ENCODE data around the gene NUBP1.
A peak's percentile ranks its signal among the peaks of the same experiment; 100 is the strongest.
"Not testable (repeated sequence)": the region's sequence is repeated elsewhere in the genome, so short reads cannot be mapped to it uniquely, and the experiment has no call there.

NUBP1 gene

DNA sequence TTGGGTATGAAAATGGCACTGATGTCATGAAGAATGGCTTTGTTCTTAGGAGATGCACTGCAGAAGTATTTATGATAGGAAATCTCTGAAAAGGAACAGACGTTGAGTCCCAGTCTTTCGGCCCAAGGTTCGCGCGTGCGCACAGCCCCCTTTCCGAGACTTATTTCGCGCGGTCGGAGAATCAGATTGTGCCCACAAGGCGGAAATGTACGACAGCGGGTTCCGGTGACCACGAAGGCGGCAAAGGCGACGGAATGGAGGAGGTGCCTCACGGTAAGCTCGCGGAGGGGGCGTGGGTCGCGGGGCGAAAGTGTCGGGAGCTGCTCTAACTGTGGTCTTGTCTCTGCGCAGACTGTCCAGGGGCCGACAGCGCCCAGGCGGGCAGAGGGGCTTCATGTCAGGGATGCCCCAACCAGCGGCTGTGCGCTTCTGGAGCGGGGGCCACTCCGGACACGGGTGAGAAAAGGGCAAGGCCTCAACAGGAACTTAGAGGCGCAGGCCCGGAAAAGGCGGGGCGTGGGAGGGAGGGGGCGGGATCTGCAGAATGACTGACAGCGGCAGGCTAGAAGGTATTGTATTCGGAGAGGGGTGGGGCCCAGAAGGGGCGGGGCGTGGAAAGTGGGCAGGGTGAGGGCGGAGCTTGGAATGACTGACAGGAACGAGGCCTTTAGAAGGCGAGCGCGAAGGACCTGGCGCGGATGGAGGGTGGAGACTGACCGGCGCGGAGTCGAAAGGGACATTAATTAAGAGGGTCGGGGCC lies at the start of gene NUBP1:
Gene NUBP1 (plus strand): TSS at position 233 of the 760 bp plus-strand sequence. CDS start 22 bp downstream, at position 255.
- peak; percentile 100 for DNase-seq

GRCh38 chr16:10693889-10694288 lies 49.8 kb upstream of the NUBP1 start:
- no peak for DNase-seq

DNA sequence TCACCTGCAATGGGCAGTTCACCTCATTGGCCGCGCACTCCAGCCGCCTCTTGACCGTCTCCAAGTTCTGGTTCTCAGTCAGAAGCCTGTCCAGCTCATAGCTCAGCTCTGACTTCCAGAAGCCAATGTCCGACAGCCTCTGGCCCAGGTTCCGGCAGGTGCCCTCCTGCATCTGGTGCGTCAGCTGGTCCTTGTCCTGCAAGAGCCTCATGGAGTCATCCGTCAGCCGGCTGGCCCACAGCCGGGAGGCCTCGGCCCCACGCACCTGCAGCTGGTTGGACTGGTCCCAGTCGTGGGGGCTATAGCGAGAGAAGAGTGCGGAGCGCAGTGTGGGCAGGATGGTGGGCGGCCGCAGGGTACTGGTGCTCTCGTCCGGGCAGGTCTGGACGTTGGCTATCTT lies 49.3 kb upstream of the NUBP1 start:
- DNase-seq, result no peak

DNA sequence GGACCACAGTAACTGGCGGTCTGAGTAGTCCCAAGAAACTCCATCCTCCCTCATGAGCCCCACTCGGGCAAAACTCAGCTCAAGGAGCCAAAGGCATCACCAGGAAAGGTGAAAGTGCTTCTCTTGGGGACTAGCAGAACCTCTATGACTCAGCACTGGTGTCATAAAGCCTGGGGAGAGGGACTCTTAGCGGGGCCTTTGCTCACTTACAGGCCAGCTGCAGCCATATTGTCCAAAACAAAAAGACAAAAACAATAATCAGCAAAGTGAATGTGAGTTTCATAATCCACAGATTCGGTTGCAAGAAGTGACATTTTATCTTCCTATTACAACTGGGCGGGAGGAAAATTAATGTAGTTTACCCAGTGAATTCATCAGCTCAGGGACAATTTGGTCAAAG lies 48.8 kb upstream of the NUBP1 start, which contains the start of gene TEKT5:
Gene TEKT5 (minus strand): TSS at position 101 of the 400 bp plus-strand sequence. CDS start 57 bp downstream, at position 44.
- no peak for DNase-seq

- no peak for DNase-seq
These were observed 43.9 kb upstream of the NUBP1 start for GRCh38 chr16:10699756-10700155.

DNA sequence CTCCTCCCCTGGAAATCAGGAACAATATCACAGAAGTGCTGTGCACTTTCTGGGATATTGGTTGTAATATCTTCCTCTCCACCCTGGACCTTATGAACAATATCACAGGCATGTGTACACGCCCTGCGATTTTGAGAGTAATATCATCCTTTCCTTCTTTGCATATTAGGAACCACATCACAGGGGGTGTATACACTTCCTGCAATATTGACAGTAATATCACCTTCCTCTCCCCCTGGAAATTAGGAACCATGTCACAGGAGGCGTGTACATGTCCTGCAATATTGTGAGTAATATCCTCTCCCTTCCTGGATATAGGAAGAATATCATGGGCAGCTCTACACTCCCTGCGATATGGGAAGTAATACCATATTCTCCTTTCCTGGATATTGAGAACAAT lies 34.7 kb upstream of the NUBP1 start:
- no peak for DNase-seq

DNA sequence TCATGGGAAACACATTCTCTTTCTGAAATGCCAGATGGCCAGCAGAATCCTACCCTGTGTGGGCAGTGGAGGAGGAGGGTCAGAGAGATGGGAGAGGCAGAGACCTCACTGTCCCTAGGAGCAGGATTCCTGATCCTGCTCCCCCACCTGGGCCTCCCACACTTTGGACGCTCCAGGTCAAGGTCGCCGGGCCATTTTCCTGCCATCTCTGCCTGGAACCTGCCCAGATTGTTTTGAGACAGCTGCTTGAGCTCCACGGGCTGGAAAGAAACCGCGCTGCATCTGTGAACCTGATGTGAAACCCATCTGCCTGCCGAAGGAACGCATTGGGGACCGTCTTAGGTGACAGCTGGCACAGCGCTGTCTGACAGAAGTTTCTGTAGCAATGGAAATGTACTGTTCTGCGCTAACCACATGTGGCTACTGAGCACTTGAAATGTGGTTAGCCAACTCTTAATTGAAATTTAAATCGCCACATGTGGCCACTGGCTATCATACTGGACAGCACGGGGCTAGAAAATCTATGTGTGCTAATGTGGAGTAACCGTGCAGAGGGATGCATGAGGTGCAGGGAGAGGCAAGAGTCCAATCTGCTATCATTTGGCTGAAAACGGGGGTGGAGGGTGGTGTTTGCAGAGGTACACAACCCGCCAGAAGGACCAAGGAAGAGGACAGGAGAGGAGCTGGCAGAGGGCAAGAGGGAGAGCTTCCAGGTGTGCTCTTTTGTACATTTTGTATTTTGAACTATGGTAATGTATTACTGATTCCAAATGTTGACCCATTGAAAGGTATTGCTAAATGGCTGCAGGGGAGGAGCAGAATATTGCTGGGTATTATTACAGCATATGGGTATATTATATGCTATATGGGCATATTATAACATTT lies 15.4 kb upstream of the NUBP1 start:
- no peak for DNase-seq

- no peak for DNase-seq
These were observed 14.3 kb upstream of the NUBP1 start for GRCh38 chr16:10729104-10730048.

GRCh38 chr16:10731790-10732189 lies 11.9 kb upstream of the NUBP1 start:
- DNase-seq, result no peak

GRCh38 chr16:10737068-10737625 lies 6.5 kb upstream of the NUBP1 start:
- DNase-seq, result peak; percentile 75

- DNase-seq, result peak; percentile 72
These were observed 5.2 kb upstream of the NUBP1 start for GRCh38 chr16:10738231-10739077.

- DNase-seq, result no peak
These were observed 3.4 kb upstream of the NUBP1 start for GRCh38 chr16:10740000-10740844.

- DNase-seq, result no peak
These were observed 2.8 kb upstream of the NUBP1 start for GRCh38 chr16:10740845-10741208.

- DNase-seq, result not testable (repeated sequence)
These were observed 2.4 kb upstream of the NUBP1 start for GRCh38 chr16:10741249-10741648.

DNA sequence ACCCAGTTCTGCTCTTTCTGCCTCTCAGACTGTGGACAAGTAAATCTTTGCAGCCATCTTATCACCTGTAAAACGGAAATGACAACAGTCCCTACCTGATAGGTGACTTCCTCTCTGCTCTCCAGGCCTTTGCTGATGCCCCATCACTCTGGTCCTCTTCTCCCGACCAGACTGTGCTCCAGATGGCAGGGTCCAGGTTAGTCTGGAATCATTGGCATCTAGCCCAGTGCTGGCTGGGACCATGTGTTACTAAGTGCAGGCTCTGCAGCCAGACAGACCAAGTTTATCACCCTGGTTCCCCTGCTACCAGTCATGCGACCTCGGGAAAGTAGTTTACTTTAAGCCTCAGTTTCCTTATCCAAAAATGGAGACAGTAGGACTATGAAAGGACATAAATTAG lies 1.8 kb upstream of the NUBP1 start:
- DNase-seq, result no peak

DNA sequence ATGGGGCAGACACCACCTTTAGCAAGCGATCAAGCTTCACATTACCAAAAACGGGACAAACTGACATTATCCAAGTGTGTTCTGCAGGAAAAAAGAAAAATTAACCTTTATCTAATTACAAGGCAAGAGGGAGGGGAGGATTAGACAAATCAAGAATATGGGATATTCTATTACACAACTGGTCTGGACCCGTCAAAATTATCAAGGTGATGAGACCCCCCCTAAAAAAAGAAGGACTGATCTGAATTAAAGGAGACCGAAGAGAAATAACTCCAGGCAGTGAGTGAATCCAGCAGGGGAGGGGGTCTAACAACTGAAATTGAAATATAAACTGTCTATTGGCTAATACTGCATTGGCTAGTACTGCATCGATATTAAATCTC lies 424 bp upstream of the NUBP1 start:
- DNase-seq, result no peak

- DNase-seq, result no peak
These were observed 858 bp downstream of the NUBP1 start for GRCh38 chr16:10744370-10745030.

DNA sequence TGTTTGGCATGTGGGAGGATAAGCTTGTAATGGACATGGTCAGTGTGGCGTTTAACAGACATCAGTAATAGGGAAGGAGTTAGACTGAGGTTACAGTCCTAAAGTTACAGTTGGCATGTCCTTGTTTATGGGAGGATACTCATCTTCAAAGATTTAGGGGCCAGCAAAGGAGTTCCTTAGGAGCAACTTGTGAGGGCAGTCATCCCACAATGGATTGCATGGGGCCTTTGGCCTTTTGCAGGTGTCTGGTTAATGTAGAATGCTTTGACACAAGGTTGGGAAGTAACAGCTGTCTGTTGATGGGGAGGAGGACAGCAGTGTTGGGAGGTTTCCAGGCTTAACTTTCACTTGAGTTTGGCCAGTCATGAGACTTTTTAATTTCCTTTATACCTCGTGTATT lies 2.2 kb downstream of the NUBP1 start:
- no peak for DNase-seq

- no peak for DNase-seq
These were observed 7.2 kb downstream of the NUBP1 start for GRCh38 chr16:10750793-10751192.

DNA sequence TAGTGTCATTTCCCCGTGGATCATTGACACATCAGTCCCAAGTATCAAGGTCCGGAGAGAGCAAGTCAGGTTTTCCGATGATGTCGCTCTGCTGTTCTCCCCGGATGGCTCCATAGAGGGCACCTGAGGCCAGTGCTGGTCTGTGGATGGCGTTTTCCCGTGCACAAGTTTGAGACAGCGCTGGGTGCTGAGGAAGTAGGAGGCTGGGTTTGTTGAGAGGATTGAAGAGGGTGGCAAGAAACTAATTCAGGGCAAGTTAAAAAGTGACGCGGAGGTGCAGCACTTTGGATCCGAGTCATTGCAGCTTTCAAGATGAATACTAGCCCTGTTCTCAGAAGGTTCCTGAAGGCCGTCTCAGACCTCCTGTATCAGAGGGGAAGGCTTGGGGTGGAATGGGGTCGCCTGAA lies 7.7 kb downstream of the NUBP1 start:
- peak; percentile 56 for DNase-seq

All from activated CD4-positive, alpha-beta T cell treated with anti-CD3 and anti-CD28 coated beads for 48 hours (primary cell).